Stimulated activated CD4-positive, alpha-beta T cell treated with anti-CD3 and anti-CD28 coated beads, TNF-alpha, amount 100 ng/mL, for 4 hours (primary cell): ENCODE results near the gene CEP164.
A peak's percentile ranks its signal among the peaks of the same experiment; 100 is the strongest.
"Not testable (repeated sequence)": the region's sequence is repeated elsewhere in the genome, so short reads cannot be mapped to it uniquely, and the experiment has no call there.

ENCODE experiments used
- DNase-seq, 3 experiments: peaks; one replicate each; pipeline ENCODE4 v3.0.0-alpha.2; 2020; ENCODE audit warnings: low read depth in 3 of 3

The CEP164 gene

GRCh38 chr11:117305145-117305544, 22.5 kb upstream of the CEP164 start:
- no peak for DNase-seq

GRCh38 chr11:117309310-117309709, 18.3 kb upstream of the CEP164 start:
- DNase-seq = no peak

DNA sequence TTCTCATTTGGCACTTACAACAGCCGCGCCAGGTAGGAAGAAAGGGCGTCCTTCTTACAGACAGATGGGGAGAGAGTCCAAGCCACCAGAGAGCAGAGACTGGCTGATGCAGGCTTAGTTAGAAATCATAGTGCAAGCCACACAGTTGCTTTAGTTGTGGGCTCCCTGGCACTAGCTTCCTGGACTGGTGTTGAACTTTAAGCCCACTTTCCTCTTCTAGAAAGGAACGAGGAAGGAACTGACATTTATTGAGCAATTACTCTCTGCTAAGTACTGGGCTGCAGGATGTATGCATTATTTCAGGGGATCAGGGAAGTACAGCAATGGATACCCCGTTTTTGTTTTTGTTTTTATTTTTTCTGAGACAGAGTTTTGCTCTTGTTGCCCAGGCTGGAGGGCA, 14.6 kb upstream of the CEP164 start:
- DNase-seq = no peak

- DNase-seq = no peak
Measured at GRCh38 chr11:117313828-117314768, 13.6 kb upstream of the CEP164 start.

DNA sequence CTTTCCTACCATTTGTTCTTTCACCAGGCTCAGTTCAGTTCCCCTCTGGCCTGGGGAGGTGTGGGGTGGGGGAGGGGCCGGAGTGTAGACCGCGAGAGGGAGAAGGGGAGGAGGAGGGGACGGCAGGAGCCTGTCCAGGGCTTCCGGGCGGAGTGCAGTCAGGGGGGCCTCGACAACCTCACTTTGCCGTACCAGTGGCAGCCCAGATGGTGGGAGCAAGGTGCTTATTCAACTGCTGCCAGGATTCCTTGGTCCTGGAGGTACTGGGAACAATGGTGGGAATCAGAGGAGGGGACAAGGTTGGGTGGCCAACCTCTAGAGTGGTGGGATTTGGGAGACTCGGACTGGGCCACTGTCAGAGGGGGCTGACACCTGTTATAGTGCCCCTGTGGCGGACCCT, 12.8 kb upstream of the CEP164 start:
- no peak for DNase-seq

DNA sequence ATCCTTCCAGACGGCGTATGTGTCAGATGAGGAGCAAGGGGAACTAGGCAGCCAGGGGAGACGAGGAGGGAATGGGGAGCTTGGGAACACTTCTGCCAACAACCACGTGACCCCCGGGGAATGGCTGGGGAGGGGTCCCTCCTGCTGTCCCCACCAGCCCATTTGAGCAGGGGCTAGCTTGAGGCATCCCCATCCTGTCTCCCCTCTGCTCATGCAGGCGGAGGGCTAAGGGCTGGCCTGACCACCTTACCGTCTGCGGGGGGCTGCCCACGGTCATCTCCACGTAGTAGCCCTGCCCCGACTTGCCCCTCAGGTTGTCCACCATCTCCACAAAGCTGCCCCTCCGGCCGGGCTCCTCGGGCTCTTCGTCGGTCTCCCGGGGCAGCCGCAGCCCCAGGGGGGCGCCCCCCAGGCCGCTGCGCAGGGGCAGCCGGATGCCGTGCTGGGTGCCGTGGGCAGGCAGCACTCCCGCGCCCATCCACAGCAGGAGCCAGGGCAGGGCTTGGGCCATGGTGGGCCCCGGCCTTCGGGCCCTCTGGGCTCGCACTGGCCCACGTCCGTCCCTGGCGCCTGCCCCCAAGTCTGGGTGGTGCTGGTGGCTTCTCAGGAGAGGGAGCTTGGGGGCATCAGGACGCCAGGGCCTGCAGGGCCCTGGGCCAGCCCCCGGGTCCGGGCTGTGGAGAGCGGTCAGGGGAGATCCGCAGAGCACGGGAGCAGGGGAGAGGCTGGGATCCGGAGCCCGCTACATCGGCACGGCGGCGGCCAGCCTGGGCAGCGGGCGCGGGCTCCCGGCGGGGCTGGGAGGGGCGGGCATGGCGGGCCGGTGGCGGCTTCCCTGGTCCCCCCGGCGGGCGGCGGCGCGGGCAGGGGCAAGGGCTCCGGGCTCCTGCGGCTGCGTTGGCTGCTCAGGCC, 12.1 kb upstream of the CEP164 start:
- DNase-seq = peak in 1 of 3 experiments; percentile 3

- no peak for DNase-seq
Measured at GRCh38 chr11:117316197-117316961, 11.3 kb upstream of the CEP164 start, which contains the start of gene BACE1. BACE1 (minus strand) TSS chr11:117316256; CDS start chr11:117315795, 461 bp downstream.

GRCh38 chr11:117318738-117319137, 8.9 kb upstream of the CEP164 start:
- no peak for DNase-seq

GRCh38 chr11:117319214-117319840, 8.3 kb upstream of the CEP164 start:
- no peak for DNase-seq

DNA sequence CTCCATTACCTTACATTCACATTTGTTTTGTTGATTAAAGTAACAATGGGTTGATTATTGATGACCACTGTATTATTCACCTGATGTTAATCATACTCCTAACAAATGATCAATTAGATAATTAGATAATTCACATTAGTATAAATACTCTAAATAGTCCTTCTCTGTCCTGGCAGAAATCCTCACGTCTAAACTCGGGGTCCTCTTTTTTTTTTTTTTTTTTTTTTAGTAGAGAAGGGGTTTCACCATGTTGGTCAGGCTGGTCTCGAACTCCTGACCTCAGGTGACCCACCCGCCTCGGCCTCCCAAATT, 443 bp upstream of the CEP164 start:
- DNase-seq = not testable (repeated sequence)

DNA sequence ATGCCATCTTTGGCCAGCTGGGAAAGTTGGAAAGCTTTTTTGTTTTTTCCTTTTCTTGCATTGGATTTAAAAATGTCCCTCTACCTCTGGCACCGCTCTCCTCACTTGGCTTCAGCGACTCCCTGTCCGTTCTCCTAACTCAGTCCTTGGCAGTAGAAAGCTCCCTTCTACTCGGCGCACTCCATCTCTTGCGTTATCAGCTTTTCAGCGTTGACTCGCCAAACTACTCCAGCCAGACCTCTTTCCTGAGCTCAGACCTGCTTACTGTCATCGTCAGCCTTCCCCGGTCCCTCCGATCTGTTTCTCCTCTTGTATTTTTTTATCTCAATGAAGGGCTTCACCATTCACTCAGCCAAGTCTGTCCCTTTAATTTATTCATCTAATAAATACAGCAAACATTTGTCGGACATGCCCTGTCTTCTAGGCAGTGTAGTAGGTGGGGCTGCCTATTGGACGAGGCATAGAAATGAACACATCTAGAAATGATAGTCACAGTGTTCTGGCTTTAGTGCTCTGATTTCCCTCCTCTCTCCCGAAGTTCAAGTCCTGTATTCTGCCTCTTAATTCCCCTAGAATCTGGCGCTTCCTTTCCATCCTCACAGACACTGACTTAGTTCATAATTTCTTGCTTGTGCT, 839 bp downstream of the CEP164 start:
- no peak for DNase-seq

GRCh38 chr11:117332843-117333242, 5.2 kb downstream of the CEP164 start:
- DNase-seq = no peak

DNA sequence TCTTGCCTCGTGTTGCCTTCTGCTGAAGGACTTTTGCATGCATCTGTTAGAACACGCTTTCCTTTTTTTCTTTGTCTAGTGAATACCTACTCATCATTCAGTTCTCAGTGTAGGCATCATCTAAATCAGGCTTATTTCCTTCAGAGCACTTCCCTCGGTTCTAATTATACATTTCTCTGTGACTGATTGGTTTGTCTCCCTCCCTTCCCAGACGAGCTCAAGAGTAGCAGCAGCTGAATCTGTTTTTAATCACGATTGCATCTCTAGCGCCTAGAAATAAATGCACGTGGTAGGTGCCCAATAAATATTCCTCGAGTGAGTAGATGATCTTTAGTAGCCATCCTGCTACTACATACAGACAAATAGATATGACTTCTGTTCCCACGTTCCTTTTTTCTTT, 6.3 kb downstream of the CEP164 start:
- DNase-seq = no peak

GRCh38 chr11:117334896-117335295, 7.2 kb downstream of the CEP164 start:
- DNase-seq = no peak

GRCh38 chr11:117335399-117335798, 7.7 kb downstream of the CEP164 start:
- no peak for DNase-seq

GRCh38 chr11:117337076-117337475, 9.4 kb downstream of the CEP164 start:
- no peak for DNase-seq

- DNase-seq = no peak
Measured at GRCh38 chr11:117345039-117345438, 17.4 kb downstream of the CEP164 start.

DNA sequence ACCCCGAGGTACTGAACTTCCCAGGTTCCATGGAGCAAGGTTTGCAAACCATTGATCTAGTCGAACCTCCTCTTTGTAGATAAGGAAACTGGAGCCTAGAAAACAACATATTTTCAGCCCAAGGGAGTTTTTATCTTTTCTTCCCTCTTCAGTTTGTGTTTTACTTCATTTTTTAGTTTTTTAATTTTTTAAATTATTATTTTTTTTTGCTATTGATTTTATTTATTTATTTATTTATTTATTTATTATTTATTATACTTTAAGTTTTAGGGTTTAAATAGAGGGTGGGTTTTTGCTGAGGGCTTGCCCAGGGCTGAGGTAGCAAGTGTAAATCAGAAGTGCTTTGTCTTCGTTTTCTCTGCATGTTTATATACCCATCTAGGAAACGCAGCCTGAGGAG, 26.9 kb downstream of the CEP164 start:
- DNase-seq = no peak

DNA sequence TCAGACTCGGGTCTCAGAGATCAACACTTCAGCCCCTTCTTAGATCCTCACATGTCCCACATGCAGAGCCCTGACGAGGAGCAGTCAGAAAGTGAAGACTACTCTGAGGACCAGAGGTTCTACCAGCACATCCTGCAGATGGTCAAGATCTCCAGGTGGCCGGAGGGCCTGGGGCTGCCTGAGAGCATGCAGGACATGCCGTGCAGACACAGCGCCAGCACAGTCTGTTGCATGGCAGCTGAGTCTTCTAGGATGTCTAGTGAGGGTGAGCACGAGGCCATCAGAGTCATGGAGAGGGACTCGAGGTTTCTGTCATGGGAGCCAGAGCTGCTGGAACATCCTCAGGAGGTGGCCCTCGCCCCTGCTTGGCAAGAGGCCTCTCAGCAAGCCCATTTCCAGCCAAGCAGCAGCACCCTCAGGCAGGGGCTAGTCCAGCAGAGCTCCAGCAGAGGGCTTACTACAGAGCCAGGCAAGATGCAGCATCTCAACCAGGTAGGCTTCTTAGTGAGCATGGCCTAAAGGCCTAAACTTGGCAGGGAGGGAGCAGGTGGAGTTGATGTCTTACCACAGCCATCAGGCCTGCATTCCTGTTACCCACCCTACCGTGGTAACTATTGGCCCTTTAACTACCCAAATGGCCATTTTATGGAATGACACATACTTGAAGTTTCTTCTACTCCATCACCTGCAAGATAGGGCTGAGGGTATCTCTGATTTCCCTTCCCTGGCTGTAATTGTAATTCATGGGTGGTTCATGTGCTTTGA, 28.7 kb downstream of the CEP164 start:
- no peak for DNase-seq

DNA sequence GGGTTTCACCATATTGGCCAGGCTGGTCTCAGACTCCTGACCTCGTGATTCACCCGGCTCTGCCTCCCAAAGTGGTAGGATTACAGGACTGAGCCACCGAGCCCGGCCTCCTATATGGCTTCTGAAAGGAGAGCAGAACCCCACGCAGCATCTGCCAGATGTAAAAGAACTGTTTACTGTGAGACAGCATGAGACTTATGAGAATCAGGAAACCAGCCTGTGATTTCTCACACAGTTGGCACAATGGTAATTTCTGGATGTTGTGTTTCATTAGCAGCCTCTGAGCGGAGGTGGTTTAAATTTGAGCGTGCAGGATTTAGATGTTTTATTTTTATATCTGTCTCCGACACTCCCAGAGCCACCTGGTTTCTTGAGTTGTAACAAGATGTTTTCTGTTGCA, 33.8 kb downstream of the CEP164 start:
- DNase-seq = no peak
